ENCODE data around the gene IL31RA. TPM values are rescaled to one million over a fixed set of nuclear protein-coding genes. Genes with fewer than 3 reads are reported as not detected.

Gene IL31RA
- total RNA-seq, 2 experiments from 2014 or later: not detected

GRCh38 chr5:55965525-55965924 lies 114.4 kb downstream of the IL31RA start:
- peaks cover 34% of the 10 kb centered on the region for H3K36me3 Mint-ChIP-seq
- H3K4me1 Mint-ChIP-seq: peaks cover 4% of the 10 kb centered on the region
- H3K27me3 Mint-ChIP-seq: no peaks in the 10 kb centered on the region
- no peak overlapping the region for H3K27ac Mint-ChIP-seq
- ATAC-seq (no peak), DNase-seq (no peak)
- no peak overlapping the region for H3K4me3 Mint-ChIP-seq
- CTCF ChIA-PET: no interaction called here
- no peaks in the 10 kb centered on the region for H3K9me3 Mint-ChIP-seq (ENCODE audit: low read depth)

DNA sequence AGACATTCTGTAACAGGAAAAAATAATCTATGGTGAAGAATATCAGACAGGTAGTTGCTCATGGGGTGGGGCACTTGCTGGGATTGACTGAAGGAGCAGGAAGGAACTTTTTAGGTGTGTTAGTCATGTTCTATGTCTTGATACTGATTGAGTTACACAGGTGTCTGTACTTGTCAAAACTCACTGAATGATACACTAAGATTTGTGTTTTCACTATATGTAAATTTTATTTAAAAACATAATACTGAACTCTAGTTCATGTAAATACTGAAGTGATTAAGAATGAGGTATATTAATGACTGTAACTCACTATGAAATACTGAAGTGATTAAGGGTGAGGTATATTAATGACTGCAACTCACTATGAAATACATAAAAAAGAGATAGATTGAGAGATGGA lies 115.1 kb downstream of the IL31RA start:
- Mint-ChIP-seq H3K4me1 (peaks cover 4% of the 10 kb centered on the region), H3K36me3 (peaks cover 31% of the 10 kb centered on the region), H3K27ac (no peak overlapping the region), H3K9me3 (ENCODE audit: low read depth) (no peaks in the 10 kb centered on the region), H3K4me3 (no peak overlapping the region), H3K27me3 (no peaks in the 10 kb centered on the region)
- CTCF ChIA-PET: no interaction called here
- ATAC-seq: no peak
- DNase-seq: no peak

- Mint-ChIP-seq H3K27me3 (no peaks in the 10 kb centered on the region), H3K4me3 (no peak overlapping the region), H3K36me3 (peaks cover 28% of the 10 kb centered on the region), H3K4me1 (peaks cover 4% of the 10 kb centered on the region), H3K27ac (no peak overlapping the region), H3K9me3 (ENCODE audit: low read depth) (no peaks in the 10 kb centered on the region)
- ATAC-seq (no peak), DNase-seq (no peak)
- CTCF ChIA-PET: interaction anchor here (1.3 kb wide), 1 partner anchor 13 kb away, joined by 4 read pairs; no protein-coding TSS in a partner anchor
Observed at GRCh38 chr5:55969956-55970355, 118.8 kb downstream of the IL31RA start.

Other genes starting within 250 kb of the IL31RA start
- gene SLC38A9, start 139.0 kb upstream of the IL31RA start, total RNA-seq: 10 to 100 TPM; 21.9 to 26.6 TPM
- gene DDX4, start 113.3 kb upstream of the IL31RA start, total RNA-seq: under 1 TPM; 0.12 to 0.29 TPM
- gene IL6ST, start 143.6 kb downstream of the IL31RA start, total RNA-seq: 10 to 100 TPM; 17.9 to 24.7 TPM

Data from activated CD8-positive, alpha-beta memory T cell treated with anti-CD3 and anti-CD28 coated beads, Interleukin-2, amount 10 ng/mL, durations not matched to agents 7 days and 5 days (primary cell).